ENCODE results near the gene MICAL2.

The MICAL2 gene

GRCh38 chr11:12209096-12209495 lies 98.7 kb downstream of the MICAL2 start:
- TF ChIP-seq, protein P1, sequence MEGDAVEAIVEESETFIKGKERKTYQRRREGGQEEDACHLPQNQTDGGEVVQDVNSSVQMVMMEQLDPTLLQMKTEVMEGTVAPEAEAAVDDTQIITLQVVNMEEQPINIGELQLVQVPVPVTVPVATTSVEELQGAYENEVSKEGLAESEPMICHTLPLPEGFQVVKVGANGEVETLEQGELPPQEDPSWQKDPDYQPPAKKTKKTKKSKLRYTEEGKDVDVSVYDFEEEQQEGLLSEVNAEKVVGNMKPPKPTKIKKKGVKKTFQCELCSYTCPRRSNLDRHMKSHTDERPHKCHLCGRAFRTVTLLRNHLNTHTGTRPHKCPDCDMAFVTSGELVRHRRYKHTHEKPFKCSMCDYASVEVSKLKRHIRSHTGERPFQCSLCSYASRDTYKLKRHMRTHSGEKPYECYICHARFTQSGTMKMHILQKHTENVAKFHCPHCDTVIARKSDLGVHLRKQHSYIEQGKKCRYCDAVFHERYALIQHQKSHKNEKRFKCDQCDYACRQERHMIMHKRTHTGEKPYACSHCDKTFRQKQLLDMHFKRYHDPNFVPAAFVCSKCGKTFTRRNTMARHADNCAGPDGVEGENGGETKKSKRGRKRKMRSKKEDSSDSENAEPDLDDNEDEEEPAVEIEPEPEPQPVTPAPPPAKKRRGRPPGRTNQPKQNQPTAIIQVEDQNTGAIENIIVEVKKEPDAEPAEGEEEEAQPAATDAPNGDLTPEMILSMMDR (IDR thresholded peaks at IDR 0.05; ENCODE audit: low read depth, low read length, missing control alignments): no peak
- no peak overlapping the region for H3K4me3 ChIP-seq (ENCODE audit: low read depth, low read length)
- DNase-seq (ENCODE audit: low read depth): no peak

DNA sequence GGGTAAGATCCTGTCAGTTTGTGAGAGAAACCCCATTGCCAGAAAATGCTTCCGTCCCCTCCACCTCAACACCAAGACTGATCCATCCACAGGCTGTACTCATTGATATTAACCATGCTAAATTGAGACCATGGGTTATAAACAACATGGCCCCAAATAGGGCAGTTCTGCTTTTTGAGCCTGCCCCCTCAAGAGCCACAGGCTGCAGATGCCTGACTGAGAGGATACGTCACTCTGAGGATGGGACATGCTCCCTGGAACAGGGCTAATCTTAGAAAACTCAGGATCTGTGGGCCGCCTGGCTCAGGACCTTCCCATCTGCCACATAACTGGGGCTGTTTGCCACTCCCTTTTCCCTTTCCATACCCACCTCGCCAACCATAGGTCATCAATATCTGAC lies 99.8 kb downstream of the MICAL2 start:
- TF ChIP-seq, protein P1 (IDR thresholded peaks at IDR 0.05; ENCODE audit: low read depth, low read length, missing control alignments): no peak
- DNase-seq (ENCODE audit: low read depth): no peak
- H3K4me3 ChIP-seq (ENCODE audit: low read depth, low read length): no peak overlapping the region

GRCh38 chr11:12211331-12212065 lies 101.1 kb downstream of the MICAL2 start:
- no peak for DNase-seq (ENCODE audit: low read depth)
- TF ChIP-seq, protein P1 (IDR thresholded peaks at IDR 0.05; ENCODE audit: low read depth, low read length, missing control alignments): no peak
- no peak overlapping the region for H3K4me3 ChIP-seq (ENCODE audit: low read depth, low read length)

DNA sequence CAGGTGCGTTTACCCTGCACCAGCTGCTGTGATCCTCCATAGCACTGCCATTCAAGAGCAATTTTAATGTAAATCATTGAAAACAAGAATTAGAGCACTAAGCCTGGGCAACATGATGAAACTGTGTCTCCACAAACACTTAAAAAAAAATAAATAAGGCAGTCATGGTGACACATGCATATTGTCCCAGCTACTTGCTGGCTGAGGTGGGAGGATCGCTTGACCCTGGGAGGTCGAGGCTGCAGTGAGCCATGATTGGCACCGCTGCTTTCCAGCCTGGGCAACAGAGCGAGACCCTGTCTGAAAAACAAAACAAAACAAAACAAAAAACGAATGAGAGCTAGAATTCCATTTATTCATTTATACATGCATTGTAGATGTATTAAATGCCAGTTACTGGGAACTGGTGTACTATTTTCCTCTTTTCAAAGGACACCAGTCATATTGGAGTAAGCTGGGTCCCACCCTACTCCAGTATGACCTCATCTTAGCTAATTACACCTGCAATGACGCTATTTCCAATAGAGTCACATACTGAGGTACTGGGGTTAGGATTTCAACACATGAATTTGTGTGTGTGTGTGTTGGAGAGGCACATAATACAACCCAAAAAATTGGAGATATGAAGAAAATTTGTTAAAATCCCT lies 101.9 kb downstream of the MICAL2 start:
- TF ChIP-seq, protein P1 (IDR thresholded peaks at IDR 0.05; ENCODE audit: low read depth, low read length, missing control alignments): no peak

GRCh38 chr11:12212821-12213185 lies 102.4 kb downstream of the MICAL2 start:
- no peak overlapping the region for H3K4me3 ChIP-seq (ENCODE audit: low read depth, low read length)
- no peak for DNase-seq (ENCODE audit: low read depth)
- TF ChIP-seq, protein P1 (IDR thresholded peaks at IDR 0.05; ENCODE audit: low read depth, low read length, missing control alignments): no peak

More for the DNA sequence above, 101.9 kb downstream of the MICAL2 start:
- no peak for DNase-seq (ENCODE audit: low read depth)
- no peak overlapping the region for H3K4me3 ChIP-seq (ENCODE audit: low read depth, low read length)

DNA sequence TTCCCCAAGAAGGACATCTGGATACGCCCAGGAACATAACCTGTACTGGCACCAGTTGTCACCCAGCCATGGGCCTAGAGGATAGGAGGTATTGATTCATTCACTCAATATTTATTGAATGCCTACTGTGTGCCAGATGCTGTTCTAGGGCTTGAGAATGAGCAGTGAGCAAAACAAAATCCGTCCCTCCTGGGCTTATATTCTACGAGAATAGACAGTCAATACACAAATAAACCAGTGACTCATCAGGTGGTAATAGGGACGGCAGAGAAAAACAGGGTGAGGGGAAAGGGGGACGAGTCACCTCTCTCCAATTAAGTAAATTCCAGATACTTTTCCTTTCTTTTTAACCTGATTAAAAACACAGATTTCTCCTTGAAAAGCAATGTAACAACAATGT lies 103.5 kb downstream of the MICAL2 start:
- TF ChIP-seq, protein P1 (IDR thresholded peaks at IDR 0.05; ENCODE audit: low read depth, low read length, missing control alignments): no peak
- H3K4me3 ChIP-seq (ENCODE audit: low read depth, low read length): no peak overlapping the region
- DNase-seq (ENCODE audit: low read depth): no peak

Measured in GM12864 (cell line).